NCI-H2196 treated with DMSO at 0.1 percent for 48 hours (cell line): ENCODE results near the gene TMEM214.

ENCODE experiments used
- DNase-seq: peaks from one replicate; lab custom pipeline; 2025; ENCODE audit not compliant: unreplicated experiment; lab: John Stamatoyannopoulos, UW

The TMEM214 gene

DNA sequence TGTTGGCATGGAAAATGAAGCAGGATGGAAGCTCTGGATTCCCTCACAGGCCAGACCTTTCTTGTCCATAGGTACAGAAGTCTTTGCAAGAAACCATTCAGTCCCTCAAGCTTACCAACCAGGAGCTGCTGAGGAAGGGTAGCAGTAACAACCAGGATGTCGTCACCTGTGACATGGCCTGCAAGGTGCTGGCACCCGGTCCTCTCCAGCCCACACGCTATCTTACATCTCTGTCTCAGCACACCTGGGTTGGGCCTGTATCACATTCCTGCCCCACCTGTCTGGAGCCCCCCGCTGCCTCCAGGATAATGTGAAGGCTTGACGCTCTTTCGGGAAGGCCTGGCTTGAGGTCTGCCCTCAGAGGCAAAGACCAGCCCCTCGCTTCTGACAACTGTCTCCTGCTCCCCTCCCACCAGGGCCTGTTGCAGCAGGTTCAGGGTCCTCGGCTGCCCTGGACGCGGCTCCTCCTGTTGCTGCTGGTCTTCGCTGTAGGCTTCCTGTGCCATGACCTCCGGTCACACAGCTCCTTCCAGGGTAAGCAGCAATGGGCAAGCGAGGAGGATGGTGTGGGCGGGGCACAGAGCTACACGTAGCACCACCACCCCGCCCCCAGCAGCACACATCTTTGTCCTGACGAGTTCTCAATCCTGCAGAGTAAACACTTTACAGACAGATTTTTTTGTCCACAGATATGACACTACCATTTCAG is 6.0 kb downstream of the TMEM214 start:
- no peak for DNase-seq

DNA sequence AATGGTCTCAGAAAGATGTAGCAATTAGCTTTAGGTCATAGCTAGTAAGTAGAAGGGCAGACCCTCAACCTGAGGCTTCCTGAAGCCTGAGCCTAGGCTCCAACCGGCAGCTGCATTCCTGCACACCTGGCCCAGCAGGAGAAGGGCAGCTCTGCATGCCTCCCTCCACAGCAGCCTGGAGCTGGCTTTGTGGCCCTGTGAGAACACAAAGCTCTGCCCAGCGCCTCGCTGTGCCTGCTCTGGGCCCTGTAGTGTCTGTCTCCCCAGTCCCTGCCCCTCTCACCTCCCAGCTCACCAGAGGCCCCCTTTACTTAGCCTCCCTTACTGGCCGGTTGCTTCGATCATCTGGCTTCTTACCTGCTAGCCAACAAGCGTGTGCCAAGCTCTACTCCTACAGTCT is 6.7 kb downstream of the TMEM214 start:
- no peak for DNase-seq

DNA sequence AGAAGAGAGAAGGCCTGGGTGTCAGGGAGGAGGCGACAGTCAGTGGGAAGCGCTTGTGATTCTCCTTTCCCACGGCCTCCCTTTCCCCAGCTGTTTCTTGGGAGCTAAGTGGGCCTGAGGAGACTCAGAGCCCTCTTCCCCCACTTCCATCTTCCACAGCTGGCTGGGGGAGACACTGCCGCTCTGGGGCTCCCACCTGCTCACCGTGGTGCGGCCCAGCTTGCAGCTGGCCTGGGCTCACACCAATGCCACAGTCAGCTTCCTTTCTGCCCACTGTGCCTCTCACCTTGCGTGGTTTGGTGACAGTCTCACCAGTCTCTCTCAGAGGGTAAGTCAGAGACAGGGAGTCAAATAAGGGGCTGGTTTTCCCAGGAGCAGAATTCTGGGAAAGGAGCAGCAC is 7.1 kb downstream of the TMEM214 start:
- no peak for DNase-seq

DNA sequence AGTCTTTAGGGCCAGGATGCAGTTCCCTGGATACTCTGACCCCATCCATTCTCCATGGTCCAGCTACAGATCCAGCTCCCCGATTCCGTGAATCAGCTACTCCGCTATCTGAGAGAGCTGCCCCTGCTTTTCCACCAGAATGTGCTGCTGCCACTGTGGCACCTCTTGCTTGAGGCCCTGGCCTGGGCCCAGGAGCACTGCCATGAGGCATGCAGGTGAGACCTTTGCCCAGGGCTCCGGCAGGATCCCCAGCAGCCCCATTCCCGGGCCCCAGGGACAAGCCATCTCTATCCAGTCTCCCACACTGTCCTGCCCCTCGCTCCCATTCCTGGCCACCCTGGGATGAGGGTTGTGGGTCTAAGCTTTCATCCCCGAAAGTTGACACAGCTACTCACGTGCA is 7.5 kb downstream of the TMEM214 start:
- DNase-seq: no peak

DNA sequence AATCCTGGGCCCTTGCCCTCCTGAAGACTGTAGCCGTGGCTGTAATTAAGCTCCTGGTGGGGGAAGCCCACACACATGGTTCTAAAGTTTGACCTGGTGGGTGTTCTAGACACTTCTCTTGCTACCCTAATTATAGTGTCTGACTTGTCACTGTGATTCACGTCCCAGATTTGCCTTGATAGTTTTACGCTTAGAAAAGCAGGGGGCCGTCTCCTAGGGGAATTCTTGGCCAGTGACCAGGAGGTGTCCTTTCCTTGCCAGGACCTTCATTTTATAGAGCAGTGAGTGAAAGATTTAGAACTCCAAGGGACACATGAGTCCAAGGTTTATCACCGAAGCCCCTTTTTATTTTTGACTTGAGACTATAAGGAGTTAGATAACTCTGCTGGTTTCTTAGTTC is 9.0 kb downstream of the TMEM214 start:
- no peak for DNase-seq

DNA sequence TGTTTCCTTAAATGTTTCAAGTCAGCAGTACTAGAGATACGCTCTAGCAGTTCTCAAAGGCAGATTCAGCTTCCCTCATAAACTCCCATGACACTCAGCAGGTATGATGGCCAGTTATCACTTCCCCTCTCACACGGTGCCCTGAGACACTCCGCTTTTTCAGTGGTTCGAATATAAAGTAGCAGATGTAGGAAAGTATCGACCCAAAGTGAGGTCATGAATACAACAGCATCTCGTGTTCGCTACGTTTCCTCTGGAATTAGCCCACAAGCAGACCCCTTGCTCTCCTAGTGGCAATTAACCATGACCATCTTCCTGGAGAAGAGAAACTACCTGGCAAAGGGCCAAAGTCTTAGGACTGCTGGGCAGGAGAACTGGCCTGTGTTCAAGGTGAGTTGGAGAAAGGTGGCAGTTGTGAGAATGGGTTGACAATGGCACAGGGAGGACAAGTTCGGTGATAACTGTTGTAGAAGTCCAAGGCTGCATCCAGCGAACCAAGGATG is 9.4 kb downstream of the TMEM214 start:
- no peak for DNase-seq

DNA sequence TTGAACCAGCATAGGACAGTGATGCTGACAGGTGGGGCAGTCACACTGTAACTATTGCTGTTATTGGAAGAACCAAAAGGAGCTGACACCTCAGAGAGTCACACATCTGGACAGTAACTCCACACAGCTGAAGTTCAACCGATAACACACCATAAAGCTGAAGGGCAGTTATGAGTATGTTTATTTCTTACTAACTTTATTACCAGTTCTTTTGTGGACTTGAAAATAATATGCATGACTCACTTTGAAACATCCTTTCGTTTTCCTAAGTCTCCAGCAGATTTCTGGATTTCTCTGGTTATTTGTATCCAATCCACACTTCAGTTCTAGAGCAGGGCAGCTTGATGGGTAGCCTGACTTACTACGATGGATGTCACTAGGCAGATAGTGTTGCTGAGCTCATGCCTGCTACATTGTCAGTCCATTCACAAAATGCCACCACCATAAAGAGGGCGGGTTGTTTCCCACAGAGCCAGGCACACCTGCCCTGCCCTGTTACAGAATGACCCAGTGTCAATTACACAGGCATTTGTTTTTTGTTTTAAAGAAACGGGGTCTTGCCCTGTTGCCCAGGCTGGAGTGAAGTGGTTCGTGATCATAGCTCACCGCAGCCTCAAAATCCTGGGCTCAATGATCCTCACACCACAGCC is 10.3 kb downstream of the TMEM214 start:
- DNase-seq: no peak

DNA sequence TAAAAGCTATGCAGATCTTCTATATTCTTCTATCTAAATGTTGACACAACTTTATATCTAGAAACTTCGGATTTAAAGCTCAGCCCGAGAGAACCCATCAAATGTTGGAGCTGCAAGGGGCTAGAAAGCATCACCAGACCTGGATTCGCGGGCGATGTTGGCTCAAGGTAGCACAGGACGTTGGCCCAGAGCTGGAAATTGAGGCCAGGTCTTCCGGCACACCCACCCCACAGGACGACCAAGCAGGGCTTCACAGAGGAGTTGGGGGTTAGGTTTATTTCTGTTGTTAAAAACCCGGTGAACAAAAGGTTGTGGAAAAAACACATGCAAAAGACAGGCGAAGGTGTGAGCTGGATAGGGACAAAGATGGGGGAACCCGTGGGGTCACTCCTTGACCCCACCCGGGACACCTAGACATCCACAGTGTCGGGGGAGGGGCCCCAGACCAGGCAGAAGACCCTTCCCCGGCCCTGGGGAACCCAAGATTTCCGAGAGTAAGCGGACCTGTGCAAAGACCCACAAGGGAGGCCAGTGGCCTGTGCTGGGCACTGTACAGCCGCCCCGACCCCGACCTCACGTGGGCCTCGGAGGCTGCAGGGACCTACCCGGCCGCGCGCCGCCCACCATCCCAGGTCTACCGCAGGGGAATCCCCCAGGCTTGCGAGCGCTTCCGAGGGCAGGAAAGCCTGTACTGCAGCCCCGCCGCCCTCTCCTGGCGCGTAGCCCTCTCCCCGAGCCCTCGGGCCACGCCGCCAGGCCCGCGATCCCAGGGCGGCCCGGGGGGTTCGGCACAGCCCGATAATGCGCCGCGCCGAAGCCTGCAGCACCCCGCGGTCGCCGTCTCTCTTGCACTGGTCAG is 16.9 kb downstream of the TMEM214 start:
- no peak for DNase-seq

DNA sequence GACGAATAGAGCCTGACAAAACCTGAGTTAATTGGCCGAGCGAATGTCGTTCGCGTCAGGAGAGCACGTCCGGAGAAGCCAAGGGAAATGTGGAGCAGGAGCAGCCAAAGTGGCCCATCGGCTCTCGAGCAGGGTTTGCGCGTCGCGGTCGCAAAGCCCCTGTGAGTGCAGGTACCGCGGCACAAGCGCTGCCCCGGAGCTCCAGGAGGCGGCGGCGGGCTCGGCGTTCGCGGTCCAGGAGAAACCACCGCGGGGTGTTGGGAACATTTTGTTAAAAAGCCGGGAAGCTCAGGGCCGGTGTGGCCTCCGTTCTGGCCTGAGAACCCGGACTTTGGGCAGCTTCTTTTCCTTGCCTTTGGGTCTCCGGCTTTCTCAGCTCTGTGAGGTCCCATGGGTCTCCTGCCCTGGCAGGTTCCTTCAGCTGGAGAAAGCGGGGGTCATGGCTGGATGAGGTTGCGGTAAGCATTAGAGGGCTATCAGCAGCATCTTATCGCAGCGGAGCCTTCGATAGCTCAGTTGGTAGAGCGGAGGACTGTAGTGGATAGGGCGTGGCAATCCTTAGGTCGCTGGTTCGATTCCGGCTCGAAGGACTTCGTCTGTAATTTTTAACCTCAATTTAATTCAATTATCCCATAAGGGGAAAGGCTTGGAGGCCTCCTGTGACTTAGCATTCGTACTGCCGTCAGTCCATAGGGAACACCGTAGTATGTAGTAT is 17.7 kb downstream of the TMEM214 start:
- peak; percentile 90 for DNase-seq

DNA sequence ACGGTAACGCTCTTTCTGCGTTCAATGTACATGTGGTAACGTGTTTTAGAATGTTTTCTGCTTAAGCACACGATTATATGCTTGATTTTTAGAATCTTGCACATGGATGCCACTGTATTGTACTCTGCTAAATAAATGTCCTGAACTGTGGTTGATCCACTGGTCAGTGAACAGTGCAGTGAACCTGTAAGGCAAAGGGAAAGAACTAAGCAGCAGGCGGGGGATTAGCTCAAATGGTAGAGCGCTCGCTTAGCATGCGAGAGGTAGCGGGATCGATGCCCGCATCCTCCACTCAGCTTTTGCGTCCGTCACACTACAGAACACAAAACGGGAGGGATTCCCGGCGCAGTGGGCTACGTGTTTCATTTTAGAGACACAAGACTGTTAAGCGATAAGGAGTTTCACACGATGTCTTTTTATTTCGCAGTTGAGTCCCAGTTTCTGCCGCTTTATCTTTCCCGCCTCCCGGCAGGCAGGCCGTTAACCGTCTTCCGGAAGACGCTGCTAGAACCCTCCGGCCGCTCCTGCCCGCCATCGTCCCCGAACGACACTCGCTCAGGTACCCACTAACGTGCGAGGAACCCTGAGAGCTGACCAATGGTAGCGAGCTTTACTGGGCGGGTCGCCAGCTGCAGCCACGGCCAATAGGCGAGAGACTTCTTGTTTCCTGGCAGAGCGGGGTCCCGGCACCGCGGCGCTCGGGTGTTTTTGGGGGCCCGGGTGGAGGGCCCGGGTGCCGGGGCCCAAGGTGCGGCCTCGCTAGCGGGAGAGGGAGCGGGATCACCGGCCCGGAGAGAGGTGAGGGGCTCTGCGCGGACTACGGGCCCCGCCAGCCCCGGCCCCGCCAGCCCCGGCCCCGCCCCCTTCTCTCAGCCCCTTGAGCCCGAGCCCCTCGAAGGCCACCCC is 18.5 kb downstream of the TMEM214 start, which contains the start of gene AGBL5:
Gene AGBL5, plus strand, starts transcription at position 673 of the 906 bp plus-strand sequence. CDS start 1,291 bp downstream, outside the sequence.
- DNase-seq: peak; percentile 80

DNA sequence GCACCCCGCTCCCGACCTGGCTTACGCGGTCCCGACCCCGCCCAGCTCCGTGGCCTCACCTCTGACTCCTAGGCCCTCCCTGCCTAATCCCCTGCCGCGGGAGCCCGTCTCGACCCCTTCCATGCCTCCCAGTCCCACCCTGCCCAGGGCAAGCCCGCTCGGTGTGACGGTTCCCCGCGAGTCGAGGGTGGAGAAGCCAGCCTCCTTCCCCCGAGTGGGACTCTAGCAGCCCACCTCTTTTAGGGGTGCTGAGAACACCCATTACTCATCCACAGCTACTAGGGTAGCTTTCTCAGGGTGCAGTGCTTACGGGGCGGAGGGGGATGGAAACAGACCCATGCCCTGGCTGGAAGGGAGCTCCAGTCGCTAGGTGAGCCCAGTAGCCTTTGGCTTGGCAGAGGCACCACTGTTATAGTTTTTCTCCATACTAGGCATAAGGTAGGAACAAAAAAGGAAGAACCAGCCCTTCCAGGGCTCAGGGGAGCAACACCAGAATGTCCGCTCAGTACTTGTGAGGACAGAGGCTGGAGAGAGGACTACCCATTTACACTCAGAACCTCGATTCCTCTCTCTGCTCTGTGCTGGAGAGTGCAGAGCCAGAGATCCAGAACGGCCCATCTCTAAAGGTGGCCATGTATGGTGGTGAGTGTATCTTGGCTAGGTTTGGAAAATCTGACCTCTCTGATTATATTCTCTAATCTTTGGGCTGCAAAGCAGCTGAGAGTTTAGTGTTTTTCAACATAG is 19.3 kb downstream of the TMEM214 start:
- DNase-seq: no peak

DNA sequence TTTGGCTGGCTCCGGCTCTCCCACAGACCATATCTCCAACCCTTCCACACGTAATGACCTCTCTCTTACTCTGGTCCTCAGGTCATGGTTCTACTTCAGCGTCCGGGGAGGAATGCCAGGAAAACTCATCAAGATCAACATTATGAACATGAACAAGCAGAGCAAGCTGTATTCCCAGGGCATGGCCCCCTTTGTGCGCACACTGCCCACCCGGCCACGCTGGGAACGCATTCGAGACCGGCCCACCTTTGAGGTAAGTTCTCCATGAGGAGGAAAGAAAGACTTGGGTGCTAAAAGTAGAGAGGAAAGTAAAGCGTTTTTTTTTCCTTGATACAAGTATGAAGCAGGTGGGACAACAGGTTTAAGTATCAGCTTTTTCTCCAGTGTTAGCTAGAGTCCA is 20.6 kb downstream of the TMEM214 start:
- DNase-seq: no peak

DNA sequence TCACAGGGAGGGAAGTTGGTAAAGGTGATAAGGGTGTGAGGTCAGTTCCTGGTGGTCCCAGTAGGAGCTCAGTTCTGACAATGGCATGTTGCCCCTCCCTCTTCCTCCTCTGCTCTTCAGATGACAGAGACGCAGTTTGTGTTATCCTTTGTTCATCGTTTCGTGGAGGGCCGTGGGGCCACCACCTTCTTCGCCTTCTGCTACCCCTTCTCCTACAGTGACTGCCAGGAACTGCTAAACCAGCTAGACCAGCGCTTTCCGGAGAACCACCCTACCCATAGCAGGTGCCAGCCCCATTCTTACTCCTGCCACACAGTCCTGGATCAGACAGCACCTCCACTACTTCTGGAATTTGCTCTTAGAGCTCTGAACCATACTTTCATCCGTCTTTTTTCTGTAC is 21.0 kb downstream of the TMEM214 start:
- DNase-seq: no peak

DNA sequence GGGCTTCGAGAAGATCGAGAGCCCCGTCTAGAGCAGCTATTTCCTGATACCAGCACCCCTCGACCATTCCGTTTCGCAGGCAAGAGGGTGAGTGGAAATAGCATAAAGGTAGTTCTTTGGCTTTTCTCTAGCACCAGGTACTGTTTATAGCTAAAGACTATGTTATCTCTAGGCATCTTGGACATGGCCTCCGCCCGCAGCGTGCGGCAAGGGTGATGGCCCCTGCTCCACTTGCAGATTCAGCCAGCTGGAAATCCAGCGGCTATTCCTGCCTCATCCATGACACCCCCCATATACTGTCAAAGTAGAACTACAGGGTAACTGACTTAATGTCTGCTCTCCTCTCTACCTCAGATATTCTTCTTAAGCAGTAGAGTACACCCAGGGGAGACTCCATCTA is 22.0 kb downstream of the TMEM214 start:
- DNase-seq: no peak

DNA sequence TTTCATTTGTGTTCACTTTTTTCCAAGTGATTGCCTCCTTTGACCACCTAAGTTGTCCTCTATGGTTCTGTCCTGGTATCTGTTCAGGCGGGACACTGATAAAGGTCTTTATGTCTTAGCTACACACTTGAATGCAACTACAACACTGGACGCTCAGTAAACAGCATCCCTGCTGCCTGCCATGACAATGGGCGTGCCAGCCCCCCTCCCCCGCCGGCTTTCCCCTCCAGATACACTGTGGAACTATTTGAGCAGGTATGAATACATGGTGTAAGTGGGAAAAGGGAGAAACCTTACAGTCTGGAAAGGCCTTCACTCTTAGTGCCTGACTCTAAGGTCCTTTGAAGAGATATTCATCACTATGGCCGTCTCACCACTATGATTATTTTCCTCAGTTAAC is 24.4 kb downstream of the TMEM214 start:
- no peak for DNase-seq

DNA sequence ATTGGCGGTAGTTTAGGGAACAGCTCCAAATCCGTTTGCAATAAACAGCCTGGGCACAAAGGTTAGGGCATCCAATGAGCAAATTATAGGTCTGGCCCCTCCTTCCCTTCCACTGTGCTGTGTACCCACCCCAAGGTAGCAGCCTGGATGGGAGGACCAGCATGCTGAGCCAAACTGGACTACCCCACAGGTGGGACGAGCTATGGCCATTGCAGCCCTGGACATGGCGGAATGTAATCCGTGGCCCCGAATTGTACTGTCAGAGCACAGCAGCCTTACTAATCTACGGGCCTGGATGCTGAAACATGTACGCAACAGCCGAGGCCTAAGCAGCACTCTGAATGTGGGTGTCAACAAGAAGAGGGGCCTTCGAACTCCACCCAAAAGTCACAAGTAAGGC is 25.4 kb downstream of the TMEM214 start:
- no peak for DNase-seq

DNA sequence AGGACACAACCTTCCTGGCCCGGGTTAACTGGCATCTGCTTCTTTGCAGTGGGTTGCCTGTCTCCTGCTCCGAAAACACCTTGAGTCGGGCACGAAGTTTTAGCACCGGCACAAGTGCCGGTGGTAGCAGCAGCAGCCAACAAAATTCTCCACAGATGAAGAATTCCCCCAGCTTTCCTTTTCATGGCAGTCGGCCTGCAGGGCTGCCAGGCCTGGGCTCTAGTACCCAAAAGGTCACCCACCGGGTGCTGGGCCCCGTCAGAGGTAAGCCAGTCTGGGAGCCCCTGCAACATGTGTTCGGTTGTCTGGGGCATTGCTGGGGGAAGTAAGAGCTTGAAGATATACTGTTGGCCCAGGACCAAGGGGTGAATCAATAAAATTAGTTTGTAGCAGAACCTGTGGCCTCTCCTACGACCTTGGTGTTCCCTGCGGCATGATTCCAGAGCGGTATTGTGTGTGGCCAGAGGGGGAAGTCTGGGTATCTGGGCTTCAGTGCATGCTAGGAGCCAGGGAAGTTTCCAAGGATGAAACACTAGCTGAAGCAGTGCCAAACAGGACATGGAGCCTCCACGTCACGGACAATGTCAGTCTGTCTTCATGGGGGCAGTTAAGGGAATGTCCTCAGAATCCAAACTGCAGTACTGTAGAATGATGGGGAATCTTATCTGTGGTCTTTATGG is 26.5 kb downstream of the TMEM214 start:
- DNase-seq: no peak

DNA sequence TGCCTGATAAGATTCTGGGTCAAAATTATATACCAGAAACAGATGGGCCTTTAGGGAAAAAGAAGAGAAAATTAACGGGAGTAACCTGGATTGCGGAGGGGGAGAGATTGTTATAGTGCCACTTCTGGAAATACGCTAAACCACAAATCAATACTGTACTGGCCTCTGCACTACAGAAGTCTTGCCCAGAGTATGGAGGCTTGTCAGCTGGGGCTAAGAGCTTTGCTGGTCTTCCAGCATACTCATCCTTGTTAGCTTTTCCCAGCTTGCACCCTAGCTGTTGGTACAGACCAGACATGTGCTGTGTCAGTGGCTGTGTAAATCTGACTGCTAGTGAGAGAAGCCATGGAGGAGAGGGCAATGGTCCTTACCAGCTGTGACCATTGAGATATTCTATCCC is 27.6 kb downstream of the TMEM214 start:
- no peak for DNase-seq

DNA sequence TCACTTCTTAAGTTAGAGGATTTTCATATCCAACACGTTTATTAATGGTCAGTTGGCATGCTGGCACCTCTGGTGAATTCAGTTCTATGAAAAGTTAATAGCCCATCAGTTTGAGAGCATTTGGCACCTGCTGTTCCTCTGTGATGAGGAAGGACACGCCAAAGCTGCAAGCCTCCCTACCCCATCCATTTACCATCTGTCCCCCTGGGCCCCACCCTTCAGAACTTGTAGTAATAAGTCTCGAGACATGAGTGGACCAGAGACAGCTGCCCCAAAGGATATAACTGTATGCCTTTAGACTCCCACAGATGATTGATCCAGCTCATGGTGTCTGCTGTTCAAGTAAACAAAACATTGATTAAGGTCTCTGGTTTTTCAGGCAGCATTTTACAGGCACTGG is 32.4 kb downstream of the TMEM214 start:
- no peak for DNase-seq
